ENCODE measurements around the gene NFE2L1. TPM values are rescaled to one million over a fixed set of nuclear protein-coding genes. Genes with fewer than 3 reads are reported as not detected.

The NFE2L1 gene
- total and polyA plus RNA-seq, 9 of the 15 experiments (the other 6 are each of a cell fraction or from before 2014, with no cell fraction given): 2.0 to 68.6 (median 39.7) TPM

GRCh38 chr17:48055531-48056245, 7.5 kb downstream of the NFE2L1 start (continued):
- TF ChIP-seq CTBP1 (IDR thresholded peaks at IDR 0.05; ENCODE audit: borderline replicate concordance) (peak; percentile 79), CHD2 (IDR thresholded peaks at IDR 0.05; ENCODE audit: low read depth, low read length) (no peak), ATF4 (CRISPR knock-in tag; IDR thresholded peaks at IDR 0.05) (peak; percentile 98), ZBTB49 (CRISPR knock-in tag; IDR thresholded peaks at IDR 0.05; ENCODE audit: borderline replicate concordance) (no peak), ZSCAN32 (CRISPR knock-in tag; IDR thresholded peaks at IDR 0.05) (peak; percentile 89), SIRT6 (IDR thresholded peaks at IDR 0.05; ENCODE audit: low read depth, low read length) (no peak), ZNF764 (CRISPR knock-in tag; IDR thresholded peaks at IDR 0.05; ENCODE audit: low read depth) (no peak), KAT8 (IDR thresholded peaks at IDR 0.05; ENCODE audit: low read depth) (no peak), TEAD2 (tag; IDR thresholded peaks at IDR 0.05) (peak; percentile 57; the same call in 1 of the 2 replicates), RFX5 (IDR thresholded peaks at IDR 0.05; ENCODE audit: low read depth, low read length) (no peak), ELF2 (CRISPR knock-in tag; IDR thresholded peaks at IDR 0.05) (no peak), ZMIZ1 (IDR thresholded peaks at IDR 0.05; ENCODE audit: low read depth in 2 of 2, low read length in 2 of 2) (no peak), STAT5B (CRISPR knock-in tag; IDR thresholded peaks at IDR 0.05) (no peak), ZNF384 (IDR thresholded peaks at IDR 0.05; ENCODE audit: low read depth, low read length) (no peak), ZNF217 (CRISPR knock-in tag; IDR thresholded peaks at IDR 0.05) (no peak), KHSRP (IDR thresholded peaks at IDR 0.05) (no peak), SLC30A9 (CRISPR knock-in tag; IDR thresholded peaks at IDR 0.05) (no peak), TCF15 (CRISPR knock-in tag; IDR thresholded peaks at IDR 0.05) (no peak), ELK3 (CRISPR knock-in tag; IDR thresholded peaks at IDR 0.05) (no peak), GATA2 (CRISPR knock-in tag; IDR thresholded peaks at IDR 0.05) (no peak), SMAD2 (IDR thresholded peaks at IDR 0.05; ENCODE audit: low read depth, low read length) (no peak), NRF1 (conservative IDR thresholded peaks at IDR 0.05 in 1 of 2, IDR thresholded peaks at IDR 0.05 in 1 of 2) (peak; percentile 7 to 29; a peak in 1 of 4 replicates)
